BLaER1 (cell line): Measurements from ENCODE around the gene MAT2A.
"Not testable (repeated sequence)": the region's sequence is repeated elsewhere in the genome, so short reads cannot be mapped to it uniquely, and the experiment has no call there.

Experiments used
- H3K27ac ChIP-seq: shearing (Covaris generic); formaldehyde crosslinking; 2 replicates; pipeline ENCODE4 v1.8.1; 2022
- H3K27me3 ChIP-seq: shearing (Covaris generic); formaldehyde crosslinking; 2 replicates; pipeline ENCODE4 v1.8.1; 2022
- H3K36me3 ChIP-seq: shearing (Covaris generic); formaldehyde crosslinking; 2 replicates; pipeline ENCODE4 v1.8.1; 2022
- H3K4me1 ChIP-seq: shearing (Covaris generic); formaldehyde crosslinking; 2 replicates; pipeline ENCODE4 v1.8.1; 2022
- H3K4me2 ChIP-seq: shearing (Covaris generic); formaldehyde crosslinking; 2 replicates; pipeline ENCODE4 v1.8.1; 2022
- H3K4me3 ChIP-seq: shearing (Covaris generic); formaldehyde crosslinking; 2 replicates; pipeline ENCODE4 v1.8.1; 2022
- H3K9ac ChIP-seq: shearing (Covaris generic); formaldehyde crosslinking; 2 replicates; pipeline ENCODE4 v1.8.1; 2022
- H3K9me3 ChIP-seq: shearing (Covaris generic); formaldehyde crosslinking; 2 replicates; pipeline ENCODE4 v1.8.1; 2022
- H4K20me1 ChIP-seq: shearing (Covaris generic); formaldehyde crosslinking; 2 replicates; pipeline ENCODE4 v1.8.1; 2022
- Cebpa-rat ChIP-seq: shearing (Covaris generic); IDR thresholded peaks from 2 replicates; pipeline ENCODE4 v1.8.1; 2022

Gene MAT2A

GRCh38 chr2:85554980-85555612 lies 16.1 kb downstream of the MAT2A start:
- Histone ChIP-seq H3K9me3 (no peaks in the 10 kb centered on the region), H4K20me1 (peaks cover 29% of the 10 kb centered on the region; the same call in 1 of the 2 replicates), H3K4me2 (no peak overlapping the region), H3K4me3 (no peak overlapping the region), H3K4me1 (peaks cover 26% of the 10 kb centered on the region), H3K9ac (0 out of 2 replicates have a peak overlapping the region, but pooled peaks have one; percentile 48), H3K27me3 (no peaks in the 10 kb centered on the region), H3K36me3 (peaks cover 95% of the 10 kb centered on the region), H3K27ac (no peak overlapping the region)
- TF ChIP-seq Cebpa-rat: no peak

- Histone ChIP-seq H3K9ac (no peak overlapping the region), H3K4me1 (peaks cover 22% of the 10 kb centered on the region), H4K20me1 (peaks cover 37% of the 10 kb centered on the region; the same call in 1 of the 2 replicates), H3K9me3 (no peaks in the 10 kb centered on the region), H3K36me3 (peaks cover 77% of the 10 kb centered on the region), H3K27ac (no peak overlapping the region), H3K4me3 (no peak overlapping the region), H3K27me3 (no peaks in the 10 kb centered on the region), H3K4me2 (no peak overlapping the region)
- TF ChIP-seq Cebpa-rat: no peak
Observed at GRCh38 chr2:85557130-85557529, 18.2 kb downstream of the MAT2A start.

GRCh38 chr2:85558160-85558559 lies 19.2 kb downstream of the MAT2A start:
- H4K20me1 ChIP-seq: peaks cover 37% of the 10 kb centered on the region; the same call in 1 of the 2 replicates
- no peak overlapping the region for H3K9ac ChIP-seq

GRCh38 chr2:85560403-85560726 lies 21.4 kb downstream of the MAT2A start:
- peaks cover 38% of the 10 kb centered on the region for H3K4me1 ChIP-seq
- H3K9me3 ChIP-seq, H3K27me3 ChIP-seq: not testable (repeated sequence)
- peaks cover 45% of the 10 kb centered on the region for H3K36me3 ChIP-seq
- H4K20me1 ChIP-seq: peaks cover 37% of the 10 kb centered on the region; the same call in 1 of the 2 replicates
- H3K4me3 ChIP-seq: peak overlapping the region; percentile 71
- H3K27ac ChIP-seq: peak overlapping the region; percentile 56; the same call in 1 of the 2 replicates
- peak overlapping the region; percentile 88 for H3K9ac ChIP-seq
- H3K4me2 ChIP-seq: peak overlapping the region; percentile 98

More at GRCh38 chr2:85558160-85558559, 19.2 kb downstream of the MAT2A start:
- TF ChIP-seq Cebpa-rat: no peak
- Histone ChIP-seq H3K36me3 (peaks cover 67% of the 10 kb centered on the region), H3K27me3 (no peaks in the 10 kb centered on the region), H3K4me1 (peaks cover 25% of the 10 kb centered on the region), H3K4me3 (no peak overlapping the region), H3K27ac (no peak overlapping the region), H3K4me2 (no peak overlapping the region), H3K9me3 (no peaks in the 10 kb centered on the region)

GRCh38 chr2:85560812-85561279 lies 21.9 kb downstream of the MAT2A start:
- H3K27ac ChIP-seq: peak overlapping the region; percentile 56
- peaks cover 40% of the 10 kb centered on the region for H3K36me3 ChIP-seq
- H3K4me2 ChIP-seq: peak overlapping the region; percentile 98
- no peak for TF ChIP-seq Cebpa-rat
- peak overlapping the region; percentile 71 for H3K4me3 ChIP-seq
- H3K27me3 ChIP-seq: no peaks in the 10 kb centered on the region
- peaks cover 38% of the 10 kb centered on the region for H3K4me1 ChIP-seq
- peaks cover 37% of the 10 kb centered on the region; the same call in 1 of the 2 replicates for H4K20me1 ChIP-seq
- H3K9me3 ChIP-seq: no peaks in the 10 kb centered on the region
- peak overlapping the region; percentile 88 for H3K9ac ChIP-seq

- Histone ChIP-seq H3K36me3 (peaks cover 33% of the 10 kb centered on the region), H3K4me1 (peaks cover 38% of the 10 kb centered on the region), H3K27ac (peak within 1 kb of the TSS; percentile 87), H4K20me1 (peaks cover 37% of the 10 kb centered on the region; the same call in 1 of the 2 replicates), H3K9me3 (no peaks in the 10 kb centered on the region), H3K27me3 (no peaks in the 10 kb centered on the region), H3K4me3 (peak within 1 kb of the TSS; percentile 71), H3K9ac (peak within 1 kb of the TSS; percentile 88), H3K4me2 (peak within 1 kb of the TSS; percentile 98)
- TF ChIP-seq Cebpa-rat: no peak
Observed at GRCh38 chr2:85561280-85562212, 22.6 kb downstream of the MAT2A start, which contains the start of gene GGCX. Gene GGCX, minus strand, starts transcription at chr2:85561493. Its CDS starts 65 bp downstream, at chr2:85561428.

GRCh38 chr2:85564144-85564563 lies 25.2 kb downstream of the MAT2A start:
- Histone ChIP-seq H3K4me1 (peaks cover 36% of the 10 kb centered on the region), H3K4me3 (no peak overlapping the region), H3K4me2 (peak overlapping the region; percentile 50), H3K9me3 (no peaks in the 10 kb centered on the region), H3K9ac (no peak overlapping the region), H3K27me3 (no peaks in the 10 kb centered on the region), H3K27ac (peak overlapping the region; percentile 35; the same call in 1 of the 2 replicates), H3K36me3 (peaks cover 8% of the 10 kb centered on the region), H4K20me1 (peaks cover 12% of the 10 kb centered on the region; the same call in 1 of the 2 replicates)
- 0 out of 2 replicates have a peak, but pooled peaks have one; percentile 27 for TF ChIP-seq Cebpa-rat

GRCh38 chr2:85566265-85566664 lies 27.3 kb downstream of the MAT2A start:
- H3K4me2 ChIP-seq: no peak overlapping the region
- H4K20me1 ChIP-seq: no peaks in the 10 kb centered on the region
- H3K9me3 ChIP-seq: no peaks in the 10 kb centered on the region
- no peak overlapping the region for H3K9ac ChIP-seq
- no peak for TF ChIP-seq Cebpa-rat
- H3K4me1 ChIP-seq: peaks cover 19% of the 10 kb centered on the region
- no peak overlapping the region for H3K4me3 ChIP-seq
- H3K27me3 ChIP-seq: no peaks in the 10 kb centered on the region
- H3K27ac ChIP-seq: no peak overlapping the region
- no peaks in the 10 kb centered on the region for H3K36me3 ChIP-seq

GRCh38 chr2:85575739-85576138 lies 36.8 kb downstream of the MAT2A start:
- Histone ChIP-seq H3K27ac (no peak overlapping the region), H3K4me3 (no peak overlapping the region), H3K9me3 (no peaks in the 10 kb centered on the region), H3K4me2 (no peak overlapping the region), H4K20me1 (no peaks in the 10 kb centered on the region), H3K9ac (no peak overlapping the region), H3K27me3 (no peaks in the 10 kb centered on the region), H3K4me1 (peaks cover 49% of the 10 kb centered on the region), H3K36me3 (no peaks in the 10 kb centered on the region)
- no peak for TF ChIP-seq Cebpa-rat

GRCh38 chr2:85577063-85577385 lies 38.1 kb downstream of the MAT2A start:
- H3K4me2 ChIP-seq: peak overlapping the region; percentile 92
- H3K4me3 ChIP-seq: no peak overlapping the region; the same call in 1 of the 2 replicates
- H3K27me3 ChIP-seq: no peaks in the 10 kb centered on the region
- no peaks in the 10 kb centered on the region for H3K9me3 ChIP-seq
- H3K36me3 ChIP-seq: no peaks in the 10 kb centered on the region; the same call in 1 of the 2 replicates
- no peak for TF ChIP-seq Cebpa-rat
- peak overlapping the region; percentile 79; the same call in 1 of the 2 replicates for H3K9ac ChIP-seq
- peaks cover 62% of the 10 kb centered on the region for H3K4me1 ChIP-seq
- H3K27ac ChIP-seq: peak overlapping the region; percentile 95
- no peaks in the 10 kb centered on the region for H4K20me1 ChIP-seq
